HEK293 (cell line): ENCODE results near the gene MMP24.

Source experiments
- CTCF ChIA-PET: fragments of 350-600 bp; formaldehyde crosslinking; extraction: SDS; loops from one replicate; lab custom pipeline; 2021; ENCODE audit warnings: antibody characterized with exemption; lab: Yijun Ruan, JAX
- POLR2A ChIA-PET: fragments of 300-600 bp; formaldehyde crosslinking; extraction: SDS; loops from one replicate; lab custom pipeline; 2020; ENCODE audit warnings: antibody characterized with exemption, inconsistent platforms; lab: Yijun Ruan, JAX
- H3K27ac ChIP-seq: fragments of 200-500 bp; sonication (Bioruptor generic); 2 replicates; pipeline ENCODE4 v1.5.1; 2014; ENCODE audit warnings: low read depth, low read length, control low read depth, inconsistent platforms; ENCODE audit errors: extremely low read depth
- H3K36me3 ChIP-seq, 2 experiments: fragments of 200-500 bp in 1 of 2; sonication (Bioruptor generic) in 1 of 2; 1 replicate in 1 of 2; 2 replicates in 1 of 2; pipeline ENCODE4 v1.5.1; 2014 to 2017; ENCODE audit warnings: inconsistent platforms in 2 of 2, low read length in 2 of 2; ENCODE audit not compliant: control insufficient read depth in 2 of 2, insufficient read depth in 1 of 2
- H3K4me1 ChIP-seq: fragments of 200-500 bp; sonication (Bioruptor generic); 2 replicates; pipeline ENCODE4 v1.5.1; 2014; ENCODE audit warnings: mild to moderate bottlenecking, low read length, inconsistent platforms; ENCODE audit not compliant: control insufficient read depth, insufficient read depth
- H3K4me3 ChIP-seq: 2 replicates; pipeline ENCODE4 v1.5.1; 2011; ENCODE audit warnings: low read depth, mild to moderate bottlenecking, control low read depth, low read length, moderate library complexity
- H3K9me3 ChIP-seq: fragments of 200-500 bp; sonication (Bioruptor generic); 2 replicates; pipeline ENCODE4 v1.5.1; 2014; ENCODE audit warnings: low read depth, low read length, inconsistent platforms; ENCODE audit not compliant: control insufficient read depth, insufficient read depth
- EGR2 ChIP-seq: fragments of 450-650 bp; formaldehyde crosslinking; IDR thresholded peaks from 2 replicates; pipeline ENCODE4 v1.5.1; 2016; ENCODE audit warnings: low read depth, missing biosample characterization, missing genetic modification characterization
- GLIS1 ChIP-seq: fragments of 450-650 bp; formaldehyde crosslinking; IDR thresholded peaks from 2 replicates; pipeline ENCODE4 v1.5.1; 2016; ENCODE audit warnings: missing biosample characterization, missing genetic modification characterization
- OVOL3 ChIP-seq: fragments of 450-650 bp; formaldehyde crosslinking; IDR thresholded peaks from 2 replicates; pipeline ENCODE4 v1.5.1; 2016; ENCODE audit warnings: missing biosample characterization, missing genetic modification characterization
- TRIM28 ChIP-seq: IDR thresholded peaks from 2 replicates; pipeline ENCODE4 v1.6.1; 2011; ENCODE audit warnings: low read length, control low read depth, borderline replicate concordance
- ZEB2 ChIP-seq: fragments of 450-650 bp; formaldehyde crosslinking; IDR thresholded peaks from 2 replicates; pipeline ENCODE4 v1.5.1; 2016; ENCODE audit warnings: missing biosample characterization, missing genetic modification characterization
- ZNF16 ChIP-seq: fragments of 450-650 bp; formaldehyde crosslinking; IDR thresholded peaks from 2 replicates; pipeline ENCODE4 v1.5.1; 2016; ENCODE audit warnings: low read depth, missing biosample characterization, missing genetic modification characterization
- ZNF202 ChIP-seq: fragments of 450-650 bp; formaldehyde crosslinking; IDR thresholded peaks from 2 replicates; pipeline ENCODE4 v1.5.1; 2016; ENCODE audit warnings: missing biosample characterization, missing genetic modification characterization, borderline replicate concordance
- ZNF239 ChIP-seq: fragments of 450-650 bp; formaldehyde crosslinking; IDR thresholded peaks from 2 replicates; pipeline ENCODE4 v1.5.1; 2016; ENCODE audit warnings: missing biosample characterization, missing genetic modification characterization
- ZNF311 ChIP-seq: fragments of 450-650 bp; formaldehyde crosslinking; IDR thresholded peaks from 2 replicates; pipeline ENCODE4 v1.5.1; 2017; ENCODE audit warnings: missing biosample characterization, missing genetic modification characterization, borderline replicate concordance
- ZNF324 ChIP-seq: fragments of 450-650 bp; formaldehyde crosslinking; IDR thresholded peaks from 2 replicates; pipeline ENCODE4 v1.5.1; 2016; ENCODE audit warnings: missing biosample characterization, missing genetic modification characterization
- ZNF501 ChIP-seq: fragments of 450-650 bp; formaldehyde crosslinking; IDR thresholded peaks from 2 replicates; pipeline ENCODE4 v1.5.1; 2016; ENCODE audit warnings: missing biosample characterization, missing genetic modification characterization
- ZNF521 ChIP-seq: fragments of 450-650 bp; formaldehyde crosslinking; IDR thresholded peaks from 2 replicates; pipeline ENCODE4 v1.5.1; 2017; ENCODE audit warnings: missing biosample characterization, mild to moderate bottlenecking, missing genetic modification characterization
- TF ChIP-seq, protein P1 (sequence below): fragments of 450-650 bp; formaldehyde crosslinking; IDR thresholded peaks from 2 replicates; pipeline ENCODE4 v1.5.1; 2016; ENCODE audit warnings: missing biosample characterization, missing genetic modification characterization, borderline replicate concordance
- TF ChIP-seq, protein P2 (sequence below): fragments of 450-650 bp; formaldehyde crosslinking; IDR thresholded peaks from 2 replicates; pipeline ENCODE4 v1.5.1; 2017; ENCODE audit warnings: missing biosample characterization, missing genetic modification characterization
- TF ChIP-seq, protein P3 (sequence below): fragments of 450-650 bp; formaldehyde crosslinking; IDR thresholded peaks from 2 replicates; pipeline ENCODE4 v1.5.1; 2016; ENCODE audit warnings: missing biosample characterization, missing genetic modification characterization
- TF ChIP-seq, protein P4 (sequence below): fragments of 450-650 bp; formaldehyde crosslinking; conservative IDR thresholded peaks from 2 replicates; pipeline ENCODE4 v1.5.1; 2016; ENCODE audit warnings: low read depth, missing biosample characterization, missing genetic modification characterization
- TF ChIP-seq, protein P5 (sequence below): fragments of 450-650 bp; formaldehyde crosslinking; IDR thresholded peaks from 2 replicates; pipeline ENCODE4 v1.5.1; 2016; ENCODE audit warnings: missing biosample characterization, missing genetic modification characterization, low read depth
- TF ChIP-seq, protein P6 (sequence below): fragments of 450-650 bp; formaldehyde crosslinking; IDR thresholded peaks from 2 replicates; pipeline ENCODE4 v1.5.1; 2017; ENCODE audit warnings: missing biosample characterization, missing genetic modification characterization

Gene MMP24

DNA sequence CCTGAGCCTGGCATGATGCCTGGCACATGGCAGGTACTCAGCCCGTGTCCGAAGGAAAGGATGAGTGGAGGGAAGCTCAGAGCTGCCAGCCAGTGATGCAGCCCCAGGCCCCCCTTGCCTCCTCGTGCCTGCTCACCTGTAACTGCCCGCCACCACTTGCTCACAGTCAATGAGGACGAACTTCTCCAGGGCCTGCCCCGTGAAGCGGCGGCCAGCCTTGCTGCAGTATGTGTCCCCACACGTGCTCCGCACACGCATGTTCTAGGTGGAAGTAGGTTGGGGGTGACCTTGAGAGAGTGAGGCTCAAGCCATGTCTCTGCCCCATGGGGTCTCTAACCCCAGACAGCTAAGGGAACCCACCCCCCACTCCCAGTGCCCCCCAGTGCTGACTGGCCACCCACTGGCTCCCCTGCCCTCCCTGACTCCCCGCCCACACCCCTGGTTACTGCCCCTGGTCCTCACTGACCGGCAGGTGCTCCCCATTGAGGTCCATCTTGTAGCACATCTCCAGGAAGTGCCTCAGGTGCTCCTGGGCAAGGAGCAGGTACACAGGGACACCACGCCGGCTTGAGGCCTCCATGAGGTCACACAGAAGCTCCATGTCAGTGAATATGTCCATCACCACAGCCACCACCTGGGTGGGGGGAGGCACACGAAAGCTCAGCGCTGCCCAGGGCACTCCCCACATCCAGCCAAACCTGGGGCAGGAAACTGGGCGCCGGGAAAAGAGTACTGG is 62.0 kb downstream of the MMP24 start (continued):
- TF ChIP-seq, protein P1, sequence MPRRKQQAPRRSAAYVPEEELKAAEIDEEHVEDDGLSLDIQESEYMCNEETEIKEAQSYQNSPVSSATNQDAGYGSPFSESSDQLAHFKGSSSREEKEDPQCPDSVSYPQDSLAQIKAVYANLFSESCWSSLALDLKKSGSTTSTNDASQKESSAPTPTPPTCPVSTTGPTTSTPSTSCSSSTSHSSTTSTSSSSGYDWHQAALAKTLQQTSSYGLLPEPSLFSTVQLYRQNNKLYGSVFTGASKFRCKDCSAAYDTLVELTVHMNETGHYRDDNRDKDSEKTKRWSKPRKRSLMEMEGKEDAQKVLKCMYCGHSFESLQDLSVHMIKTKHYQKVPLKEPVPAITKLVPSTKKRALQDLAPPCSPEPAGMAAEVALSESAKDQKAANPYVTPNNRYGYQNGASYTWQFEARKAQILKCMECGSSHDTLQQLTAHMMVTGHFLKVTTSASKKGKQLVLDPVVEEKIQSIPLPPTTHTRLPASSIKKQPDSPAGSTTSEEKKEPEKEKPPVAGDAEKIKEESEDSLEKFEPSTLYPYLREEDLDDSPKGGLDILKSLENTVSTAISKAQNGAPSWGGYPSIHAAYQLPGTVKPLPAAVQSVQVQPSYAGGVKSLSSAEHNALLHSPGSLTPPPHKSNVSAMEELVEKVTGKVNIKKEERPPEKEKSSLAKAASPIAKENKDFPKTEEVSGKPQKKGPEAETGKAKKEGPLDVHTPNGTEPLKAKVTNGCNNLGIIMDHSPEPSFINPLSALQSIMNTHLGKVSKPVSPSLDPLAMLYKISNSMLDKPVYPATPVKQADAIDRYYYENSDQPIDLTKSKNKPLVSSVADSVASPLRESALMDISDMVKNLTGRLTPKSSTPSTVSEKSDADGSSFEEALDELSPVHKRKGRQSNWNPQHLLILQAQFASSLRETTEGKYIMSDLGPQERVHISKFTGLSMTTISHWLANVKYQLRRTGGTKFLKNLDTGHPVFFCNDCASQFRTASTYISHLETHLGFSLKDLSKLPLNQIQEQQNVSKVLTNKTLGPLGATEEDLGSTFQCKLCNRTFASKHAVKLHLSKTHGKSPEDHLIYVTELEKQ: no peak

DNA sequence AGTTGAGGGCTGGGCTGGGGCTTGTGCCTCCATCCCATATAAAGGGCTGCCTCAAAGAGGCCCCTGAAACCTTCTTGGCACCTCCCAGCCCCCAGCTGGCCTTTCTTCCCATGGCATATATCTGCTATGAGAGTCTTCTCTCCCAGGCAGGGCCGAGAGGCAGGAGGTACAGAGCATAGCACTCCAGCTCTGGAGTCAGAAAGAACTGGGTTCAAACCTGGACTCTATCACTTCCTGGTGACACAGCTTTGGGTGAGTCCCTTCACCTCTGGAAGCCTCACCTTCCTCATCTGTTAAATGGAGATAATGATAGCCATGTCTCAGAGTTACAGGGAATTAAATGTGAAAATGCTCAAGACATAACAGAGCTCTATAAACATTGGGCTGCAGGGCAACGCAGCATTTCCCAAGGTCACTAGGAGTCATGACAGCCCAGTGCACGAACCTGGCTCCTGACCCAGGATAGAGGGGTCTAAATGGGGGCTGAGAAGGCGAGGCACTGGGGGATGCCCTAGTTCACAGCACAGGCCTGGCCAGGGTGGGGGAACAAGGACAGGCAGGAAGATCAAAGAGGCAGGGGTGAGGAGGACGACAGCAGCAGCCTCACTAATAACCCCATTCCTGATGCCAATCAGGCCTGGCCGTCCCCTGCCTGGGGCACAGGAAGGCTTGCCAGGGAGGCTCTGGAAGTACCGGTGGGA is 63.8 kb downstream of the MMP24 start:
- Histone ChIP-seq H3K36me3 (no peaks in the 10 kb centered on the region), H3K9me3 (no peaks in the 10 kb centered on the region), H3K4me1 (no peaks in the 10 kb centered on the region), H3K4me3 (no peak overlapping the region), H3K27ac (no peak overlapping the region)
- CTCF ChIA-PET: interaction anchor here (0.6 to 2.3 kb wide), 4 partner anchors 12 to 864 kb away, joined by 3 to 7 read pairs (median 3); no protein-coding TSS in a partner anchor
- POLR2A ChIA-PET: interaction anchor here (0.9 kb wide), 1 partner anchor 160 kb away, joined by 4 read pairs; no protein-coding TSS in a partner anchor
- TF ChIP-seq ZNF501: no peak
- TF ChIP-seq GLIS1 (tag by site-specific recombination): no peak
- no peak for TF ChIP-seq ZNF202 (tag by site-specific recombination)
- no peak for TF ChIP-seq OVOL3 (tag by site-specific recombination)
- TF ChIP-seq TRIM28: no peak
- TF ChIP-seq ZNF324 (tag by site-specific recombination): no peak
- TF ChIP-seq, protein P2, sequence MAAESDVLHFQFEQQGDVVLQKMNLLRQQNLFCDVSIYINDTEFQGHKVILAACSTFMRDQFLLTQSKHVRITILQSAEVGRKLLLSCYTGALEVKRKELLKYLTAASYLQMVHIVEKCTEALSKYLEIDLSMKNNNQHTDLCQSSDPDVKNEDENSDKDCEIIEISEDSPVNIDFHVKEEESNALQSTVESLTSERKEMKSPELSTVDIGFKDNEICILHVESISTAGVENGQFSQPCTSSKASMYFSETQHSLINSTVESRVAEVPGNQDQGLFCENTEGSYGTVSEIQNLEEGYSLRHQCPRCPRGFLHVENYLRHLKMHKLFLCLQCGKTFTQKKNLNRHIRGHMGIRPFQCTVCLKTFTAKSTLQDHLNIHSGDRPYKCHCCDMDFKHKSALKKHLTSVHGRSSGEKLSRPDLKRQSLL (tag by site-specific recombination): no peak

DNA sequence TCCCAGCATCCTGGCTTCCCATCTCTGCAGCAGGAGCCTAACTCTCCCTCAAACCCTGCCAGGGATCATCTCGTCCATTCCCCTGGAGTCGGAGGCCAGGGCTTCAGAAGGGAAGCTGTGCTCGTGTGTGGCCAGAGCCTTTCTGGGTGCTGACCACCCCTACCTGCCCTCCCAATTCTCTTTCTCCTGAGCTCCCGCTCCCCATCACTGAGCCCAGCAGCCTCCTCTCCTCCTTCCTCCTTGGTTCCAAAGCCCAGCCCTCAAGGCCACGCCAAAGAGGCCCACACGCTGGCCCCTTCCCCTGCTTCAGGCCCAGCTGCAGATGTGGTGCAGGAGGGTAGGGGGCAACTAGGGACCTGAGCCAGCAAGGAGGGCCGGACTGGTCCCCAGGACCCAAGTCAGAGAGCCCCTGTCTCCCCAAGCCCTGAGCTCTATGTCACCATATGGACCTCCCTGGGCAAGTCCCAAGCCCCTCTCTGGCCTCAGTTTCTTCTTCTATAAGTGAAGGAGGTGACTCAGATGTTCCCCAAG is 64.5 kb downstream of the MMP24 start:
- Histone ChIP-seq H3K4me1 (no peaks in the 10 kb centered on the region), H3K9me3 (no peaks in the 10 kb centered on the region), H3K36me3 (no peaks in the 10 kb centered on the region), H3K4me3 (no peak overlapping the region), H3K27ac (no peak overlapping the region)
- ChIA-PET POLR2A (no interaction called here), CTCF (no interaction called here)
- TF ChIP-seq ZNF311 (no peak), ZEB2 (tag by site-specific recombination) (no peak), EGR2 (tag by site-specific recombination) (no peak), ZNF16 (tag by site-specific recombination) (no peak), ZNF239 (tag by site-specific recombination) (no peak), ZNF521 (no peak)
- TF ChIP-seq, protein P3, sequence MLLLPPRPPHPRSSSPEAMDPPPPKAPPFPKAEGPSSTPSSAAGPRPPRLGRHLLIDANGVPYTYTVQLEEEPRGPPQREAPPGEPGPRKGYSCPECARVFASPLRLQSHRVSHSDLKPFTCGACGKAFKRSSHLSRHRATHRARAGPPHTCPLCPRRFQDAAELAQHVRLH (tag by site-specific recombination): no peak
- TF ChIP-seq, protein P4, sequence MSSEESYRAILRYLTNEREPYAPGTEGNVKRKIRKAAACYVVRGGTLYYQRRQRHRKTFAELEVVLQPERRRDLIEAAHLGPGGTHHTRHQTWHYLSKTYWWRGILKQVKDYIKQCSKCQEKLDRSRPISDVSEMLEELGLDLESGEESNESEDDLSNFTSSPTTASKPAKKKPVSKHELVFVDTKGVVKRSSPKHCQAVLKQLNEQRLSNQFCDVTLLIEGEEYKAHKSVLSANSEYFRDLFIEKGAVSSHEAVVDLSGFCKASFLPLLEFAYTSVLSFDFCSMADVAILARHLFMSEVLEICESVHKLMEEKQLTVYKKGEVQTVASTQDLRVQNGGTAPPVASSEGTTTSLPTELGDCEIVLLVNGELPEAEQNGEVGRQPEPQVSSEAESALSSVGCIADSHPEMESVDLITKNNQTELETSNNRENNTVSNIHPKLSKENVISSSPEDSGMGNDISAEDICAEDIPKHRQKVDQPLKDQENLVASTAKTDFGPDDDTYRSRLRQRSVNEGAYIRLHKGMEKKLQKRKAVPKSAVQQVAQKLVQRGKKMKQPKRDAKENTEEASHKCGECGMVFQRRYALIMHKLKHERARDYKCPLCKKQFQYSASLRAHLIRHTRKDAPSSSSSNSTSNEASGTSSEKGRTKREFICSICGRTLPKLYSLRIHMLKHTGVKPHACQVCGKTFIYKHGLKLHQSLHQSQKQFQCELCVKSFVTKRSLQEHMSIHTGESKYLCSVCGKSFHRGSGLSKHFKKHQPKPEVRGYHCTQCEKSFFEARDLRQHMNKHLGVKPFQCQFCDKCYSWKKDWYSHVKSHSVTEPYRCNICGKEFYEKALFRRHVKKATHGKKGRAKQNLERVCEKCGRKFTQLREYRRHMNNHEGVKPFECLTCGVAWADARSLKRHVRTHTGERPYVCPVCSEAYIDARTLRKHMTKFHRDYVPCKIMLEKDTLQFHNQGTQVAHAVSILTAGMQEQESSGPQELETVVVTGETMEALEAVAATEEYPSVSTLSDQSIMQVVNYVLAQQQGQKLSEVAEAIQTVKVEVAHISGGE (tag by site-specific recombination): no peak
- TF ChIP-seq, protein P5, sequence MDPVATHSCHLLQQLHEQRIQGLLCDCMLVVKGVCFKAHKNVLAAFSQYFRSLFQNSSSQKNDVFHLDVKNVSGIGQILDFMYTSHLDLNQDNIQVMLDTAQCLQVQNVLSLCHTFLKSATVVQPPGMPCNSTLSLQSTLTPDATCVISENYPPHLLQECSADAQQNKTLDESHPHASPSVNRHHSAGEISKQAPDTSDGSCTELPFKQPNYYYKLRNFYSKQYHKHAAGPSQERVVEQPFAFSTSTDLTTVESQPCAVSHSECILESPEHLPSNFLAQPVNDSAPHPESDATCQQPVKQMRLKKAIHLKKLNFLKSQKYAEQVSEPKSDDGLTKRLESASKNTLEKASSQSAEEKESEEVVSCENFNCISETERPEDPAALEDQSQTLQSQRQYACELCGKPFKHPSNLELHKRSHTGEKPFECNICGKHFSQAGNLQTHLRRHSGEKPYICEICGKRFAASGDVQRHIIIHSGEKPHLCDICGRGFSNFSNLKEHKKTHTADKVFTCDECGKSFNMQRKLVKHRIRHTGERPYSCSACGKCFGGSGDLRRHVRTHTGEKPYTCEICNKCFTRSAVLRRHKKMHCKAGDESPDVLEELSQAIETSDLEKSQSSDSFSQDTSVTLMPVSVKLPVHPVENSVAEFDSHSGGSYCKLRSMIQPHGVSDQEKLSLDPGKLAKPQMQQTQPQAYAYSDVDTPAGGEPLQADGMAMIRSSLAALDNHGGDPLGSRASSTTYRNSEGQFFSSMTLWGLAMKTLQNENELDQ (tag by site-specific recombination): no peak
- TF ChIP-seq, protein P6, sequence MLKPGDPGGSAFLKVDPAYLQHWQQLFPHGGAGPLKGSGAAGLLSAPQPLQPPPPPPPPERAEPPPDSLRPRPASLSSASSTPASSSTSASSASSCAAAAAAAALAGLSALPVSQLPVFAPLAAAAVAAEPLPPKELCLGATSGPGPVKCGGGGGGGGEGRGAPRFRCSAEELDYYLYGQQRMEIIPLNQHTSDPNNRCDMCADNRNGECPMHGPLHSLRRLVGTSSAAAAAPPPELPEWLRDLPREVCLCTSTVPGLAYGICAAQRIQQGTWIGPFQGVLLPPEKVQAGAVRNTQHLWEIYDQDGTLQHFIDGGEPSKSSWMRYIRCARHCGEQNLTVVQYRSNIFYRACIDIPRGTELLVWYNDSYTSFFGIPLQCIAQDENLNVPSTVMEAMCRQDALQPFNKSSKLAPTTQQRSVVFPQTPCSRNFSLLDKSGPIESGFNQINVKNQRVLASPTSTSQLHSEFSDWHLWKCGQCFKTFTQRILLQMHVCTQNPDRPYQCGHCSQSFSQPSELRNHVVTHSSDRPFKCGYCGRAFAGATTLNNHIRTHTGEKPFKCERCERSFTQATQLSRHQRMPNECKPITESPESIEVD (tag by site-specific recombination): no peak
